ENCODE measurements around the gene ZBTB34.
"Not testable (repeated sequence)": the region's sequence is repeated elsewhere in the genome, so short reads cannot be mapped to it uniquely, and the experiment has no call there.

The ZBTB34 gene

GRCh38 chr9:126860077-126860756 is at the start of gene ZBTB34:
ZBTB34 (plus strand) TSS chr9:126860639; CDS start chr9:126879400, 18,761 bp downstream.
- peak within 1 kb of the TSS; percentile 72 for H3K4me3 ChIP-seq (replicated peaks; ENCODE audit: low read depth, low read length)
- TF ChIP-seq, protein P1, sequence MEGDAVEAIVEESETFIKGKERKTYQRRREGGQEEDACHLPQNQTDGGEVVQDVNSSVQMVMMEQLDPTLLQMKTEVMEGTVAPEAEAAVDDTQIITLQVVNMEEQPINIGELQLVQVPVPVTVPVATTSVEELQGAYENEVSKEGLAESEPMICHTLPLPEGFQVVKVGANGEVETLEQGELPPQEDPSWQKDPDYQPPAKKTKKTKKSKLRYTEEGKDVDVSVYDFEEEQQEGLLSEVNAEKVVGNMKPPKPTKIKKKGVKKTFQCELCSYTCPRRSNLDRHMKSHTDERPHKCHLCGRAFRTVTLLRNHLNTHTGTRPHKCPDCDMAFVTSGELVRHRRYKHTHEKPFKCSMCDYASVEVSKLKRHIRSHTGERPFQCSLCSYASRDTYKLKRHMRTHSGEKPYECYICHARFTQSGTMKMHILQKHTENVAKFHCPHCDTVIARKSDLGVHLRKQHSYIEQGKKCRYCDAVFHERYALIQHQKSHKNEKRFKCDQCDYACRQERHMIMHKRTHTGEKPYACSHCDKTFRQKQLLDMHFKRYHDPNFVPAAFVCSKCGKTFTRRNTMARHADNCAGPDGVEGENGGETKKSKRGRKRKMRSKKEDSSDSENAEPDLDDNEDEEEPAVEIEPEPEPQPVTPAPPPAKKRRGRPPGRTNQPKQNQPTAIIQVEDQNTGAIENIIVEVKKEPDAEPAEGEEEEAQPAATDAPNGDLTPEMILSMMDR (IDR thresholded peaks at IDR 0.05; ENCODE audit: low read length, missing control alignments): peak; percentile 75
- peak; percentile 39 for DNase-seq (ENCODE audit: low read depth)

DNA sequence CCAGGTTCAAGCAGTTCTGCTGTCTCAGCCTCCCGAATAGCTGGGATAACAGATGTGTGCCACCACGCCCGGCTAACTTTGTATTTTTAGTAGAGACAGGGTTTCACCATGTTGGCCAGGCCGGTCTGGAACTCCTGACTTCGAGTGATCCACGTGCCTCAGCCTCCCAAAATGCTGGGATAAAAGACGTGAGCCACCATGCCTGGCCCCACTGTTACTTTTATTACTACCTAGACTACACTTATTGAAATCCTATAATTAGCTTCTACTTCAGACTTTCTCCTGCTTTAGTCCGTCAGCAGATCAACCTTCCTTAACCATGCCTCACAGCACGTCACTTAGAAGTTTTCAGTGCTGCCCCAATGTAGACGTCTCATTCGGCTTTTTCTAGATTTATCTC is 47.4 kb upstream of the ZBTB34 start:
- TF ChIP-seq, protein P1 (IDR thresholded peaks at IDR 0.05; ENCODE audit: low read length, missing control alignments): no peak
- H3K4me3 ChIP-seq (replicated peaks; ENCODE audit: low read depth, low read length): no peak overlapping the region
- DNase-seq (ENCODE audit: low read depth): no peak

DNA sequence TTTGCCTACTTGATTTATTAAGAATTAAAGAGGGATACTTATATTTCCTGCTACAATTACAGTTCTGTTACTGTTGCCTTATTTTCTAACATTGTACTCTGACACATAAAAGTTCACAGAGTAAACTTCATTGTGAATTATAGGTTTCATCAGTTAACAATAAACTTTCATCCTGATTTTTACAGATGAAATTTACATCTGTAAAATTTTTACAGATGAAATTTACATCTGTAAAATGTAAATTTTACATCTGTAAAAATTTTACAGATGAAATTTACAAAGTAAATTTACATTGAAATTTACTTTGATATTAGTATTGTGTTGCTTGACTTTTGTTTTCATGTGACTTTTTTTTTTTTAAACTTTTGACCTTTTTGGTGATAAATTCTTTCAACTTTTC is 46.3 kb upstream of the ZBTB34 start:
- TF ChIP-seq, protein P1 (IDR thresholded peaks at IDR 0.05; ENCODE audit: low read length, missing control alignments): no peak
- no peak for DNase-seq (ENCODE audit: low read depth)
- H3K4me3 ChIP-seq (replicated peaks; ENCODE audit: low read depth, low read length): no peak overlapping the region

DNA sequence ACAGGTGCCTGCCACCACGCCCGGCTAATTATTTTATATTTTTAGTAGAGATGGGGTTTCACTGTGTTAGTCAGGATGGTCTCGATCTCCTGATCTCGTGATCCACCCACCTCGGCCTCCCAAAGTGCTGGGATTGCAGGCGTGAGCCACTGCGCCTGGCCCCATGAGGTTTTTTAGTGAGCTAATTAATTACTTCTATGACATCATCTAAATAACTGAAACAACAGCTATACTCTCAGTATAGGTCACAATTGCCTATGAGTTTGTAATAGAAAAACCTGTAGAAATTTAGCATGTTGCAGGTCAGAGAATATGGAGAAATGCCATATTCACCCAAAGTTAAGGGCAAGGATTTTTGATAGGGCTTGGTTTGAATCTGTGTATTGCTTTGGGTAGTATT is 42.8 kb upstream of the ZBTB34 start:
- not testable (repeated sequence) for H3K4me3 ChIP-seq (replicated peaks; ENCODE audit: low read depth, low read length); DNase-seq (ENCODE audit: low read depth)

GRCh38 chr9:126818482-126818881 is 42.0 kb upstream of the ZBTB34 start:
- no peak for DNase-seq (ENCODE audit: low read depth)
- TF ChIP-seq, protein P1 (IDR thresholded peaks at IDR 0.05; ENCODE audit: low read length, missing control alignments): no peak
- H3K4me3 ChIP-seq (replicated peaks; ENCODE audit: low read depth, low read length): no peak overlapping the region

GRCh38 chr9:126819482-126819881 is 41.0 kb upstream of the ZBTB34 start:
- H3K4me3 ChIP-seq (replicated peaks; ENCODE audit: low read depth, low read length): no peak overlapping the region
- TF ChIP-seq, protein P1 (IDR thresholded peaks at IDR 0.05; ENCODE audit: low read length, missing control alignments): no peak
- DNase-seq (ENCODE audit: low read depth): no peak

DNA sequence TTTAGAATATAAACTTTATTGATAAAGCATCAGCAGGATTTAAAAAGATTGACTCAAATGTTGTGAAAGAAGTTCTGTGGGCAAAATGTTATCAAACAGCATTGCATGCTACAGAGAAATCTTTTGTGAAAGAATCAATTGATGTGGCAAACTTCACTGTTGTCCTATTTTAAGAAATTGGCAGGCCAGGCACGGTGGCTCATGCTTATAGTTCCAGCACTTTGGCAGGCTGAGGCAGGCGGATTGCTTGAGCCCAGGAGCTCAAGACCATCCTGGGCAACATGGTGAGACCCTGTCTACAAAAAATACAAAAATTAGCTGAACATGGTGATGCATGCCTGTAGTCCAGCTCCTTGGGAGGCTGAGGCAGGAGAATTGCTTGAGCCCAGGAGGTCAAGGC is 38.2 kb upstream of the ZBTB34 start:
- H3K4me3 ChIP-seq (replicated peaks; ENCODE audit: low read depth, low read length): no peak overlapping the region
- TF ChIP-seq, protein P1 (IDR thresholded peaks at IDR 0.05; ENCODE audit: low read length, missing control alignments): no peak
- DNase-seq (ENCODE audit: low read depth): no peak

Measured in fibroblast of pulmonary artery (primary cell).